C4-2B (cell line): ENCODE data around the gene HSPA12A.

Source experiments
- CTCF ChIP-seq: fragments of 450-650 bp; conservative IDR thresholded peaks from 2 replicates; pipeline ENCODE4 v1.5.1; 2017; ENCODE audit warnings: mild to moderate bottlenecking
- ZFX ChIP-seq: fragments of 450-650 bp; IDR thresholded peaks from 2 replicates; pipeline ENCODE4 v1.6.1; 2017

- no peak for TF ChIP-seq CTCF
- TF ChIP-seq ZFX = no peak
These were observed 68.5 kb downstream of the HSPA12A start for GRCh38 chr10:116673866-116674265.
